H9 (cell line): ENCODE results near the gene RELA. TPM values are rescaled to one million over a fixed set of nuclear protein-coding genes. Genes with fewer than 3 reads are reported as not detected.

Experiments
- DNase-seq: peaks from one replicate; pipeline ENCODE4 v3.0.0-alpha.2; 2017
- H2AFZ ChIP-seq: one replicate; pipeline ENCODE4 v1.6.1; 2013; ENCODE audit warnings: mild to moderate bottlenecking, low read length, control low read depth, moderate library complexity
- H2AK5ac ChIP-seq: 2 replicates; pipeline ENCODE4 v1.6.1; 2013; ENCODE audit warnings: low read length, control low read depth, mixed read lengths; ENCODE audit not compliant: insufficient read length
- H2BK120ac ChIP-seq: one replicate; pipeline ENCODE4 v1.6.1; 2013; ENCODE audit warnings: low read depth, mild to moderate bottlenecking, low read length, control low read depth, inconsistent platforms; ENCODE audit not compliant: poor library complexity, severe bottlenecking
- H2BK12ac ChIP-seq: 2 replicates; pipeline ENCODE4 v1.6.1; 2013; ENCODE audit warnings: low read length, control low read depth, mixed read lengths, low read depth; ENCODE audit not compliant: insufficient read length
- H2BK15ac ChIP-seq: 2 replicates; pipeline ENCODE4 v1.6.1; 2013; ENCODE audit warnings: low read depth, low read length, control low read depth
- H2BK20ac ChIP-seq: one replicate; pipeline ENCODE4 v1.6.1; 2013; ENCODE audit warnings: low read depth, mild to moderate bottlenecking, low read length, control low read depth, inconsistent platforms; ENCODE audit not compliant: poor library complexity, severe bottlenecking
- H2BK5ac ChIP-seq: 2 replicates; pipeline ENCODE4 v1.6.1; 2013; ENCODE audit warnings: low read length, control low read depth, mixed read lengths; ENCODE audit not compliant: insufficient read length
- H3K14ac ChIP-seq: 2 replicates; pipeline ENCODE4 v1.6.1; 2013; ENCODE audit warnings: low read length, control low read depth; ENCODE audit not compliant: insufficient read depth
- H3K18ac ChIP-seq: 2 replicates; pipeline ENCODE4 v1.6.1; 2013; ENCODE audit warnings: low read depth, mild to moderate bottlenecking, mixed read lengths, low read length, control low read depth; ENCODE audit not compliant: insufficient read length
- H3K23ac ChIP-seq: 2 replicates; pipeline ENCODE4 v1.6.1; 2013; ENCODE audit warnings: low read length, control low read depth, mixed read lengths, low read depth; ENCODE audit not compliant: insufficient read length
- H3K23me2 ChIP-seq: 2 replicates; pipeline ENCODE4 v1.6.1; 2013; ENCODE audit warnings: low read depth, mild to moderate bottlenecking, mixed read lengths, low read length, control low read depth; ENCODE audit not compliant: insufficient read length, poor library complexity, severe bottlenecking
- H3K27ac ChIP-seq: 2 replicates; pipeline ENCODE4 v1.5.1; 2013; ENCODE audit warnings: low read length, control low read depth, mixed read lengths, low read depth; ENCODE audit not compliant: insufficient read length
- H3K27me3 ChIP-seq: 2 replicates; pipeline ENCODE4 v1.6.1; 2013; ENCODE audit warnings: low read length, control low read depth, inconsistent platforms; ENCODE audit not compliant: insufficient read depth
- H3K4ac ChIP-seq: 2 replicates; pipeline ENCODE4 v1.6.1; 2013; ENCODE audit warnings: low read depth, mild to moderate bottlenecking, control low read depth, inconsistent platforms, low read length, moderate library complexity
- H3K4me1 ChIP-seq: 2 replicates; pipeline ENCODE4 v1.6.1; 2013; ENCODE audit warnings: low read length, control low read depth, inconsistent platforms; ENCODE audit not compliant: insufficient read depth
- H3K4me2 ChIP-seq: 2 replicates; pipeline ENCODE4 v1.6.1; 2013; ENCODE audit warnings: low read length, control low read depth, mixed read lengths; ENCODE audit not compliant: insufficient read length, insufficient read depth
- H3K56ac ChIP-seq: 2 replicates; pipeline ENCODE4 v1.6.1; 2013; ENCODE audit warnings: low read depth, mild to moderate bottlenecking, mixed read lengths, low read length, control low read depth; ENCODE audit not compliant: insufficient read length
- H3K79me1 ChIP-seq: 2 replicates; pipeline ENCODE4 v1.6.1; 2013; ENCODE audit warnings: low read depth, mild to moderate bottlenecking, moderate library complexity, low read length, control low read depth, inconsistent platforms; ENCODE audit not compliant: insufficient read depth, poor library complexity, severe bottlenecking
- H3K79me2 ChIP-seq: 2 replicates; pipeline ENCODE4 v1.6.1; 2013; ENCODE audit warnings: low read length, control low read depth, inconsistent platforms; ENCODE audit not compliant: insufficient read depth
- H3K9ac ChIP-seq: 2 replicates; pipeline ENCODE4 v1.6.1; 2013; ENCODE audit warnings: low read length, control low read depth, mixed read lengths; ENCODE audit not compliant: insufficient read length; ENCODE audit errors: extremely low read depth
- H3K9me3 ChIP-seq: one replicate; pipeline ENCODE4 v1.6.1; 2013; ENCODE audit warnings: low read depth, low read length, inconsistent platforms; ENCODE audit not compliant: control insufficient read depth
- H3T11ph ChIP-seq: one replicate; pipeline ENCODE4 v1.6.1; 2013; ENCODE audit warnings: mild to moderate bottlenecking, low read length, control low read depth, inconsistent platforms
- H4K20me1 ChIP-seq: one replicate; pipeline ENCODE4 v1.6.1; 2013; ENCODE audit not compliant: control insufficient read depth, insufficient read length, insufficient read depth
- H4K5ac ChIP-seq: 2 replicates; pipeline ENCODE4 v1.6.1; 2013; ENCODE audit warnings: low read depth, mild to moderate bottlenecking, mixed read lengths, low read length, control low read depth; ENCODE audit not compliant: insufficient read length
- H4K8ac ChIP-seq: replicated peaks from 2 replicates; pipeline ENCODE4 v1.6.1; 2013; ENCODE audit warnings: low read length, control low read depth, mixed read lengths, low read depth; ENCODE audit not compliant: insufficient read length
- H4K91ac ChIP-seq: 2 replicates; pipeline ENCODE4 v1.6.1; 2013; ENCODE audit warnings: low read depth, mild to moderate bottlenecking, moderate library complexity, mixed read lengths, low read length, control low read depth; ENCODE audit not compliant: insufficient read length
- H3K27ac Mint-ChIP-seq, 3 experiments: 2 replicates in 2 of 3; 3 replicates in 1 of 3; pipeline ENCODE4 v1.8.0; 2020 to 2021; ENCODE audit warnings: mixed read lengths in 3 of 3, mild to moderate bottlenecking in 1 of 3, moderate library complexity in 1 of 3
- H3K27me3 Mint-ChIP-seq: 2 replicates; pipeline ENCODE4 v1.8.0; 2021; ENCODE audit warnings: low read depth, mild to moderate bottlenecking, moderate library complexity, mixed read lengths
- H3K36me3 Mint-ChIP-seq, 3 experiments: 2 replicates in 2 of 3; 3 replicates in 1 of 3; pipeline ENCODE4 v1.8.0; 2020 to 2021; ENCODE audit warnings: low read depth in 3 of 3, mixed read lengths in 3 of 3; ENCODE audit not compliant: insufficient read depth in 1 of 3
- H3K4me1 Mint-ChIP-seq, 2 experiments: 2 replicates each; pipeline ENCODE4 v1.8.0; 2020; ENCODE audit warnings: mixed read lengths in 2 of 2
- H3K4me3 Mint-ChIP-seq, 2 experiments: 2 replicates in 1 of 2; 3 replicates in 1 of 2; pipeline ENCODE4 v1.8.0; 2020 to 2021; ENCODE audit warnings: mild to moderate bottlenecking in 2 of 2, mixed read lengths in 2 of 2, moderate library complexity in 1 of 2
- H3K9me3 Mint-ChIP-seq, 2 experiments: 2 replicates in 1 of 2; 3 replicates in 1 of 2; pipeline ENCODE4 v1.8.0; 2020; ENCODE audit warnings: mild to moderate bottlenecking in 2 of 2, mixed read lengths in 2 of 2, moderate library complexity in 1 of 2
- CTCF ChIP-seq: fragments of 200-600 bp; sonication (generic); conservative IDR thresholded peaks from 3 replicates; pipeline ENCODE4 v1.8.0; 2021; ENCODE audit warnings: antibody characterized with exemption, mild to moderate bottlenecking
- total RNA-seq: library from RNA; stranded (reverse); gene quantifications from 2 replicates; pipeline ENCODE4 v1.2.1, GENCODE V29; 2021

Gene RELA
- total RNA-seq, 1 experiment from 2014 or later: 48.8 TPM

- no peak overlapping the region for H2BK12ac ChIP-seq
- Mint-ChIP-seq H3K27me3 (peaks cover 7% of the 10 kb centered on the region), H3K9me3 (no peaks in the 10 kb centered on the region), H3K4me3 (no peak overlapping the region), H3K27ac (no peak overlapping the region), H3K36me3 (no peaks in the 10 kb centered on the region), H3K4me1 (no peaks in the 10 kb centered on the region)
- DNase-seq: no peak
- H3K18ac ChIP-seq: no peak overlapping the region
- no peak overlapping the region for H3K4me2 ChIP-seq
- H3K9me3 ChIP-seq: no peaks in the 10 kb centered on the region
- H3T11ph ChIP-seq: no peak overlapping the region
- no peaks in the 10 kb centered on the region for H3K4me1 ChIP-seq
- H4K5ac ChIP-seq: no peak overlapping the region
- H2BK5ac ChIP-seq: no peak overlapping the region
- no peak overlapping the region for H2AK5ac ChIP-seq
- H2AFZ ChIP-seq: no peak overlapping the region
- H3K27ac ChIP-seq: no peak overlapping the region
- no peak overlapping the region for H2BK15ac ChIP-seq
- H3K14ac ChIP-seq: no peak overlapping the region
- no peaks in the 10 kb centered on the region for H3K27me3 ChIP-seq
- TF ChIP-seq CTCF: no peak
- no peak overlapping the region for H2BK20ac ChIP-seq
- no peak overlapping the region for H4K8ac ChIP-seq
- no peak overlapping the region for H3K23ac ChIP-seq
- no peaks in the 10 kb centered on the region for H3K79me1 ChIP-seq
- H2BK120ac ChIP-seq: no peak overlapping the region
- H3K56ac ChIP-seq: no peak overlapping the region
- no peak overlapping the region for H3K9ac ChIP-seq
- no peaks in the 10 kb centered on the region for H3K23me2 ChIP-seq
- no peak overlapping the region for H4K91ac ChIP-seq
- no peak overlapping the region for H3K4ac ChIP-seq
- H3K79me2 ChIP-seq: no peaks in the 10 kb centered on the region
- H4K20me1 ChIP-seq: no peaks in the 10 kb centered on the region
These were observed 9.6 kb upstream of the RELA start for GRCh38 chr11:65672180-65672860.
